Nephron (organoid): ENCODE data around the gene PGC.
A peak's percentile ranks its signal among the peaks of the same experiment; 100 is the strongest.

Experiments
- H3K27ac Mint-ChIP-seq, 3 experiments: 2 replicates each; pipeline ENCODE4 v1.8.0; 2020; ENCODE audit warnings: mixed read lengths in 3 of 3, mild to moderate bottlenecking in 2 of 3, moderate library complexity in 1 of 3
- H3K27me3 Mint-ChIP-seq: 2 replicates; pipeline ENCODE4 v1.8.0; 2021; ENCODE audit warnings: low read depth, mild to moderate bottlenecking, moderate library complexity, mixed read lengths
- H3K36me3 Mint-ChIP-seq: 2 replicates; pipeline ENCODE4 v1.8.0; 2020; ENCODE audit warnings: low read depth, mixed read lengths
- H3K4me1 Mint-ChIP-seq: 2 replicates; pipeline ENCODE4 v1.8.0; 2020; ENCODE audit warnings: mixed read lengths
- H3K4me3 Mint-ChIP-seq, 3 experiments: 2 replicates each; pipeline ENCODE4 v1.8.0; 2020; ENCODE audit warnings: mild to moderate bottlenecking in 3 of 3, mixed read lengths in 3 of 3, moderate library complexity in 2 of 3
- H3K9me3 Mint-ChIP-seq: 2 replicates; pipeline ENCODE4 v1.8.0; 2020; ENCODE audit warnings: mixed read lengths
- CTCF ChIP-seq, 3 experiments: fragments of 200-600 bp; sonication (generic); IDR thresholded peaks; one replicate each; pipeline ENCODE4 v1.5.0; 2021; ENCODE audit warnings: antibody characterized with exemption in 3 of 3; ENCODE audit not compliant: unreplicated experiment in 3 of 3

The PGC gene

GRCh38 chr6:41744236-41744787, 2.9 kb downstream of the PGC start:
- H3K27me3 Mint-ChIP-seq, result no peaks in the 10 kb centered on the region
- H3K36me3 Mint-ChIP-seq, result no peaks in the 10 kb centered on the region
- no peak overlapping the region for H3K4me3 Mint-ChIP-seq
- no peaks in the 10 kb centered on the region for H3K9me3 Mint-ChIP-seq
- no peak for TF ChIP-seq CTCF (IDR thresholded peaks at IDR 0.05; ENCODE audit: unreplicated experiment in 3 of 3)
- peaks cover 6% of the 10 kb centered on the region for H3K4me1 Mint-ChIP-seq
- H3K27ac Mint-ChIP-seq, result no peak overlapping the region

GRCh38 chr6:41743406-41744235, 3.6 kb downstream of the PGC start:
- Mint-ChIP-seq H3K27me3 (no peaks in the 10 kb centered on the region), H3K36me3 (no peaks in the 10 kb centered on the region), H3K9me3 (no peaks in the 10 kb centered on the region), H3K4me1 (peaks cover 6% of the 10 kb centered on the region), H3K27ac (no peak overlapping the region), H3K4me3 (no peak overlapping the region)
- TF ChIP-seq CTCF (IDR thresholded peaks at IDR 0.05; ENCODE audit: unreplicated experiment in 3 of 3), result no peak

GRCh38 chr6:41741625-41742490, 5.3 kb downstream of the PGC start:
- Mint-ChIP-seq H3K4me1 (peaks cover 6% of the 10 kb centered on the region), H3K9me3 (no peaks in the 10 kb centered on the region), H3K4me3 (no peak overlapping the region), H3K36me3 (no peaks in the 10 kb centered on the region), H3K27me3 (peaks cover under 1% of the 10 kb centered on the region), H3K27ac (peak overlapping the region in 1 of 3 experiments; percentile 30)
- no peak for TF ChIP-seq CTCF (IDR thresholded peaks at IDR 0.05; ENCODE audit: unreplicated experiment in 3 of 3)

- Mint-ChIP-seq H3K27me3 (peaks cover 5% of the 10 kb centered on the region), H3K36me3 (no peaks in the 10 kb centered on the region), H3K27ac (no peak overlapping the region), H3K4me3 (no peak overlapping the region), H3K4me1 (peaks cover 6% of the 10 kb centered on the region), H3K9me3 (no peaks in the 10 kb centered on the region)
- no peak for TF ChIP-seq CTCF (IDR thresholded peaks at IDR 0.05; ENCODE audit: unreplicated experiment in 3 of 3)
Observed at GRCh38 chr6:41740366-41741162, 6.6 kb downstream of the PGC start.

- H3K36me3 Mint-ChIP-seq, result no peaks in the 10 kb centered on the region
- peaks cover 6% of the 10 kb centered on the region for H3K4me1 Mint-ChIP-seq
- H3K9me3 Mint-ChIP-seq, result no peaks in the 10 kb centered on the region
- no peak for TF ChIP-seq CTCF (IDR thresholded peaks at IDR 0.05; ENCODE audit: unreplicated experiment in 3 of 3)
- H3K4me3 Mint-ChIP-seq, result no peak overlapping the region
- peaks cover 5% of the 10 kb centered on the region for H3K27me3 Mint-ChIP-seq
- H3K27ac Mint-ChIP-seq, result no peak overlapping the region
Observed at GRCh38 chr6:41739041-41739440, 8.2 kb downstream of the PGC start.
